Fibroblast of skin of back (primary cell): ENCODE measurements around the gene SOBP.

Source experiments
- DNase-seq: peaks from one replicate; pipeline ENCODE4 v3.0.0-alpha.2; 2013

SOBP gene

DNA sequence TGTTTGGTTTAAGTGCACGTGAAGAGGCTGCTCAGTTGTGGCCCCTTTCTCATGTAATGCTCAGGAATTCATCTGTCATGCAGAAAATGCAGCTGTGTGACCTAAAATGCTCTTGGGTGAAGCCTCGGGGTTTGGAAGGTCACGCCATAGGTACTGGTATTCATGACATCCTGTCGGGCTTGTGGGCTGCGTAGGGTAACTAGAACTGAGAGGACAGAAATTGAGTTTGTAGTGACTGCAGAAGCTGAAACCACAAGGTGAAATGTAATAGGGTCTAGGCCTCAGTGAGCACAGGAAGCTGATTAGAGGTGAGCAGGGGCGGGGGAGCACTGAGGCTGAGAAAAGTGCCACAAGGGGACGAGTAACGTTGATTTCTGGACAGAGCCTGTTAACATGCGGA, 128.8 kb downstream of the SOBP start:
- no peak for DNase-seq

DNA sequence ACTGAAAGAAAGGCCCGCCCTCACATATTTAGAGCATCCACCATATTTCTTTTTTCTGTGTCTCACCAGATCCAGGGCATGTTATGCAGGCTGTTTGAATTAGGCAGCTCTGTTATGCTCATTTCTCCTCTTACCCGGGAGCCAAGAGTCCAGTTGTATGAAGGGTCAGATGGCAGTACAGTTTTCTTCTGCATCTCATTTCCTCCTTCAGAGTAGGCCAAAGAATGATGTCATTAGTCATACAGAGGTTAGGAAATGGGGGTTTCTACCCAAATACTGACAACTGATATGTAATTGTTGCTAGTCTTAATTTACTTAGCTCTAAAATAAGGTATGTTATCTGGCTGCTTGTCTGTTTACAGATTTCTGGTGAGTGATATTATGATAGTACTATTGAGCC, 130.8 kb downstream of the SOBP start:
- no peak for DNase-seq

GRCh38 chr6:107621229-107621937, 131.5 kb downstream of the SOBP start:
- no peak for DNase-seq

DNA sequence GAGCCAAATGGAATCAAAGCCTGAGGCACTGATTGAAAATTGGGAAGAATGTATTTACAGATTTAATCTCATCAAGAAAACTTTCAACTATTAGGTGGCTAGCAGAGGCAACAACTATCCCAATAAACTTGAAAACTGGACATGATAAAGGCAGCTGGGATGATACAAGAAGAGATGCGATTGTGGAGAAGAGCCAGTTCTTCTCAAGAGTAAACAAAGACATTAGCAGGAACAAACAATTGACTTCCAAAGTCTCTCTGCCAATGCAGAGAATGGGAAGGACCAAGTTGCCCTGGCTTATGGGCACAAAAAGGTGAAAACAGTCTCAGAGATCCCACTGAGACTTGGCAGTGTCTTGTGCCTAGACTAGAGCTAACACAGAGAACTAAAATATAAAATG, 132.4 kb downstream of the SOBP start:
- DNase-seq, result no peak

GRCh38 chr6:107624050-107624449, 134.1 kb downstream of the SOBP start:
- DNase-seq, result no peak

DNA sequence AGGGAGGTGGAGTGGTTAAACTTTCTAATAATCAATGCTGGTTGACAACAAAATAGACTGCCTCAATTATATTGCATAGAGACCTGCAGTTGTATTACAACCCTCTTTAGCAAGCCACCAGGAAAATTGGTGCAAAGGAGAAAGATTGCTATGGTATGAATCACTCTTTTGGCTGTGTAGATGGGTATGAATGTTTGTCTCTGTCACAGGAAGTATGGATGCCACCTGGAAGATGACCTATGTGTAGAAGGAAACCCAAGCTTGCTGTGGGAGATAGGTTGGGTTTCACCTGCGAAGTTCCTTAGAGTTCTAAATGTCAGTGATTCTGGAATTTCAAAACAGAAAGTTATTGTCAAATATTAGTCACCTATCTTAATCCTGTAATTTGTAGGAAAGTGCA, 134.6 kb downstream of the SOBP start:
- peak; percentile 15 for DNase-seq

- DNase-seq, result no peak
These were observed 135.3 kb downstream of the SOBP start for GRCh38 chr6:107625264-107625663.

DNA sequence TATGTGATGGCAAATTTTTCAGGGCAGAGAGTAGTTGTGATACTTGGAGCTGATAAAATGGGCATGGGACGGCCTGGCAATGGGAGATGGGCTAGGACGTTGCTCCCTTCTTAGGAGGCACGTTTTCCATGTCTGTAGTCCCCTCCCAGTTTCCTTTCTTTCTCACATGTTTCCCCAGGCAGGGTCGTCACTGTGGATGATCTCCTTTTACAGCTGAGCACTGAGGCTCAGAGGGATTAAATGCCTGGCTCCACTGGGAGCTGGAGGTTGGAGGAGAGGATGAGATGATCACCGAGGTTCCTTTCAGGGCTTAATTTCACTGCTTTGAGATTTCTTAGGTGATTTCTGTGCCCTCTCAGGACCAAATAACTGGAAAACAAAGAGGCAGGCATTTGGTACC, 136.7 kb downstream of the SOBP start:
- DNase-seq, result no peak

DNA sequence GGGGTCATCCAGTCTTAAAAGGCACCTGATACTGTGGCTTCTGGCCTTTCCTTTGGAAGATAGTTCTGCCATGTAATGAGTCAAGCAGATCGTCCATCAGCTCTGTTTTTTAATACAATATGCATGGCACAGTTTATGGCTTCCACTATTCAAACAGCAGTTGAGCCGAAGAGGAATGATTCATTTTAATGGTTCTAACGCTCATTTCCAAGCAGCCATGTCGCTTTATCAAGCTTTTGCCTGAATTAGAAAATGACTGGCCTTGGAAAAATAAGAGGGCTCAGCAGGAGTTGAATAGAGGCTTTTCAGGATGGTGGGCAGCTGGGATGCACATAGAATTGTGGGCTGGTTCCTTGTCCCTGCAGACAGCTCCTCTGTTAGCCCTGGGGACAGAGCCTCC, 138.1 kb downstream of the SOBP start:
- DNase-seq, result no peak

DNA sequence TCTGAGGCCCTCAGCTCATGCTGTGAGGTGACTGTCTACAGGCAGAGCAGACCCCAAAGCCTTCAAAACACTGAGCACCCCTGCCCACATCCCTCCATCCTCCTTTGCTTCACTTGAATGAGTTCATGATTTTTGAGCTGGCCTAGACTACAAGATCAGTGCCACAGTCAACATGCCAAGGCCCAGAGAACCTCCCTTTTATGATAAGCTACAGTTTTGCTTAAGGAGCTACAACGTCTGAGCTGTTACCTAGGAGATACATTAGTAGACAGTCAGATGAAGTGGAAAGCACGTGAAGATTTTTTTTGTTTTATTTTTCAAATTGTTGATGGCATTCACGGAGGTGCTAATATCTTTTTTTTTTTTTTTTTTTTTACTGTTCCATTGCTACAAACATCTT, 139.0 kb downstream of the SOBP start:
- DNase-seq, result no peak

GRCh38 chr6:107629548-107630129, 139.7 kb downstream of the SOBP start:
- DNase-seq, result no peak

DNA sequence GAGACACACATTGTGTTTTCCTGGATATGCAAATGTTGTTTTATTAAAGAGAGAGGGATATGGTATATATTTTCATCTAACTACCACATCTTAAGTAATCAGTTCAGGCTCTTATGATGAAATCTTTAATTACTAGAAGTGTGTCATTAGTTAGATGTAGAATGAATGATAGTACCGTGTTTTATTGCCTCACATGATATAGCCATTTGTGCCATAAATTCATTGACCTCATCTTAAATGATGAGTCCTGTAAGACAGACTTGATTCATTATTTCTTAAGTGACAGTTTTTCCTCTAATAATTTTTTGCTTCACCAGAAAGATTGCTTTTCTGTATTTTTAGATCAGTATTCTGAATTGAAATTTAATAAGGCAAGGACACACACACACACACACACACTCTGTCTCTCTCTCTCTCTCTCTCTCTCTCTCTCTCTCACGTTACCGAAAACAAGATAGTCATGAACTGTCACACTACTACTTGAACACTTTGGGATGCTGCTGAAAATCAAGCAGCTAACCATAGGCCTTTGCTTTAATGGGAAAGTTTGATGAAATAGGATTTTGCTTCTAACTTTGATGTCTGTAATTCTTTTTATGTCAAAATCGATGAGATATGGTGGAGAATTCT, 140.5 kb downstream of the SOBP start:
- DNase-seq, result no peak

DNA sequence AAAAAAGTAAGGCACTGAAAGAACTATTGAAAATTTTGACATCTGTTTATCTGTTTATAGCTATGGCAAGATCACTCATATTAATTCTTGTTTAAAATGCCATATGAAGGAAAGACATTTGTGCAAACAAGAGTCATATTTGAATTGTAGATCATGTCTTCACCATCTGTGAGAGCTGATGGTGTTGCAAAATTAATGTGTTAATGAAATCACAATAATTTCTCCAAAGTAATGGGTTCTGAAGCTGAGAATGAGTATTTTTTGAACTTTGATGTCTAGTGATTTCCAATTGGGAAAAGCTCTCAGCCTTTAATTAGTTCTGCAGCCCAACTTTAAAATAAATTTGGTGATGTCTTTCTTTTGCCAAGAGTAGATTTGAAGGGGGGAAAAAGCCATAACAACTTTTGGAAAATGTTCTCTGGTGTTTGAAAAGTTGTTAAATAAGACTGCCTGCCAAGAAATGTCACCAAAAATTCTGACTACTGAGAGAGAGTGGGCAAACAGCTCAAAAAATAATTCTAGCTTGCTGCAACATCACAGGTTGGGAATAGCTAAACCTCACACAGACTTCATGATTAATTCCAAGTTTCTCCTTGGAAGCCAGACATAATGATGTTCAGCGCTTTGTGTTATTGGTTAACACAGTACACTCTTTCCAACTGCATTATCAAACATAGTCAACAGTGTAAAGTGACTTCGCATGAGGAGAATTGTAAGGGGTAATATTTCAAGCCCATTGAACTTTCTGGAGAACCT, 142.6 kb downstream of the SOBP start:
- no peak for DNase-seq

GRCh38 chr6:107633680-107634323, 143.9 kb downstream of the SOBP start:
- DNase-seq, result no peak

DNA sequence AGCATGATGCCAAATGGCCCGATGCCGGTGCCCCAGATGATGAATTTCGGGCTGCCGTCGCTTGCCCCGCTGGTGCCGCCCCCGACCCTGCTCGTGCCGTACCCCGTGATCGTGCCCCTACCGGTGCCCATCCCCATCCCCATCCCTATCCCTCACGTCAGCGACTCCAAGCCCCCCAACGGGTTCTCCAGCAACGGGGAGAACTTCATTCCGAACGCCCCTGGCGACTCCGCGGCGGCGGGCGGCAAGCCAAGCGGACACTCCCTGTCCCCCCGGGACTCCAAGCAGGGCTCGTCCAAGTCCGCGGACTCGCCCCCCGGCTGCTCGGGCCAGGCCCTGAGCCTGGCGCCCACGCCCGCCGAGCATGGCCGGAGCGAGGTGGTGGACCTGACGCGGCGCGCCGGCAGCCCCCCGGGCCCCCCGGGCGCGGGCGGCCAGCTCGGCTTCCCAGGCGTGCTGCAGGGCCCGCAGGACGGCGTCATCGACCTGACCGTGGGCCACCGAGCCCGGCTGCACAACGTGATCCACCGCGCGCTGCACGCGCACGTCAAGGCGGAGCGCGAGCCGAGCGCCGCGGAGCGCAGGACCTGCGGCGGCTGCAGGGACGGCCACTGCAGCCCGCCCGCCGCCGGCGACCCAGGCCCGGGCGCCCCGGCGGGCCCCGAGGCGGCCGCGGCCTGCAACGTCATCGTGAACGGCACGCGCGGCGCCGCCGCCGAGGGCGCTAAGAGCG, 144.6 kb downstream of the SOBP start:
- DNase-seq, result peak; percentile 20

DNA sequence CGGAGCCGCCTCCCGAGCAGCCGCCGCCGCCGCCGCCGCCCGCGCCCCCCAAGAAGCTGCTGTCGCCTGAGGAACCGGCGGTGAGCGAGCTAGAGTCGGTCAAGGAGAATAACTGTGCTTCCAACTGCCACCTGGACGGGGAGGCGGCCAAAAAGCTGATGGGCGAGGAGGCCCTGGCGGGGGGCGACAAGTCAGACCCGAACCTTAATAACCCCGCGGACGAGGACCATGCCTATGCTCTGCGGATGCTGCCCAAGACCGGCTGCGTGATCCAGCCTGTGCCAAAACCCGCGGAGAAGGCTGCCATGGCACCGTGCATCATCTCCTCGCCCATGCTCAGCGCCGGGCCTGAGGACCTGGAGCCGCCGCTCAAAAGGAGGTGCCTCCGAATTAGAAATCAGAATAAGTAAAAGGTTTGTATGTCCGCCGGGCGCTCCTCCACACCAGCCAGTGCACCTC, 145.2 kb downstream of the SOBP start:
- no peak for DNase-seq

DNA sequence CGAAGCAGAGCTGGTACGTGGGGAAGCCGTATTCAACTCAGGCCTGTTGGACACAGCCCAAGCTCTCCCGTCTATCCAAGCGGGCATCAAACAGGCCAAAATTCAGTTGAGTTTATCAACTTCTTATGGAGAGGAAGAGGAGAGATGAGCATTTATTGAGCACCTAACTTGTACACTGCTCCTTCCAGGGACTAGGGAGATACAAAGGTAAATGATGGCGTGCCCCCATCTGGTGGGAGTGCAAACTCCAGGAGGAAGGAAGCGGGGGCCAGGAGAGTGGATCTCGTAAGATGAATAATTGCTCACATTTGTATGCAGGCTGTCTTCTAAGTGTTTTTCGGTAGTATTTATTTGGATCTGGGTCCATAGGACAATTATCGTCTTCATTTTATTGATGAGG, 146.6 kb downstream of the SOBP start:
- no peak for DNase-seq

- DNase-seq, result no peak
These were observed 147.7 kb downstream of the SOBP start for GRCh38 chr6:107637316-107638315.

DNA sequence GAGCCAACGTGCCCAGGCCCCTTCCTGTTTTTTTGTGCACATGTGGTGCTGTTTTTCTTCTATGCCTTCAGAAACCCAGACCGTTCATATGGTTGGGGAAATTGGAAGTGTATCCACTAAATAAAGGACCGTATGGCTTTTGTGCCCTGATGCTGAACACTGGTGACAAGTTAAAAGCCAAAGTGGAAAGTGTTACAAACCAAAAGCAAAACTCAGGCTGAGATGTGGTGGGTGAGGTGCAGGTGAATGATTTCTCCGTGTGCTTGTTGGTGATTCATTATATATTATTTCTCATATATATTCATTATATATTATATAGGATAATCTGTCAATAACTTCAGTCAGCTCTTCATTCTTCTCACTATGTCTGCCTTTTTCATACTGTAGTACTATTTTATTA, 148.6 kb downstream of the SOBP start:
- DNase-seq, result no peak

- DNase-seq, result no peak
These were observed 149.6 kb downstream of the SOBP start for GRCh38 chr6:107639511-107639910.

GRCh38 chr6:107641071-107641470, 151.2 kb downstream of the SOBP start:
- no peak for DNase-seq
